Transverse colon (tissue), 4 donors: ENCODE results near the gene BMX. TPM values are rescaled to one million over a fixed set of nuclear protein-coding genes. Genes with fewer than 3 reads are reported as not detected.

ENCODE experiments used
- DNase-seq: peaks from one replicate; pipeline ENCODE4 v3.0.0-alpha.2; 2019
- H3K27ac ChIP-seq, 4 donors: fragments of 200-600 bp; sonication (generic); 2 replicates each; pipeline ENCODE4 v1.5.1; 2016 to 2018; ENCODE audit warnings: inconsistent platforms in 4 of 4
- H3K27me3 ChIP-seq: fragments of 200-600 bp; sonication (generic); 2 replicates; pipeline ENCODE4 v1.5.1; 2017; ENCODE audit warnings: inconsistent platforms
- H3K36me3 ChIP-seq, 4 donors: fragments of 200-600 bp; sonication (generic); 2 replicates each; pipeline ENCODE4 v1.5.1; 2017 to 2019; ENCODE audit warnings: inconsistent platforms in 4 of 4
- H3K4me1 ChIP-seq, 4 donors: fragments of 200-600 bp; sonication (generic); 2 replicates each; pipeline ENCODE4 v1.5.1; 2017 to 2020; ENCODE audit warnings: inconsistent platforms in 4 of 4
- H3K4me3 ChIP-seq, 4 donors: fragments of 200-600 bp; sonication (generic); 1 replicate in 1 of 4; 2 replicates in 3 of 4; pipeline versions ENCODE4 v1.5.1 to v1.6.1; 2017 to 2019; ENCODE audit warnings: inconsistent platforms in 4 of 4
- H3K9me3 ChIP-seq, 2 donors: fragments of 200-600 bp; sonication (generic); 2 replicates each; pipeline ENCODE4 v1.5.1; 2017 to 2019; ENCODE audit warnings: inconsistent platforms in 2 of 2
- CTCF ChIP-seq, 5 experiments: fragments of 200-600 bp in 3 of 5; fragments of 450-650 bp in 2 of 5; sonication (generic) in 3 of 5; IDR thresholded peaks; 1 replicate in 2 of 5; 2 replicates in 3 of 5; pipeline ENCODE4 v1.5.1; 2016 to 2017; ENCODE audit warnings: antibody characterized with exemption in 5 of 5, inconsistent platforms in 3 of 5, mild to moderate bottlenecking in 2 of 5, moderate library complexity in 1 of 5
- EP300 ChIP-seq: sonication (generic); formaldehyde crosslinking; IDR thresholded peaks from one replicate; pipeline ENCODE4 v1.6.1; 2017; ENCODE audit warnings: antibody characterized with exemption, low read depth
- POLR2A ChIP-seq: fragments of 450-650 bp; IDR thresholded peaks from one replicate; pipeline ENCODE4 v1.6.1; 2016; ENCODE audit warnings: antibody characterized with exemption, mild to moderate bottlenecking, moderate library complexity
- POLR2AphosphoS5 ChIP-seq, 3 donors: sonication (generic); formaldehyde crosslinking; IDR thresholded peaks; one replicate each; pipeline ENCODE4 v1.6.1; 2016; ENCODE audit warnings: antibody characterized with exemption in 3 of 3
- WGBS, 2 donors: methylation state at CpG; one replicate each; pipeline ENCODE4 v1.1.5; 2018; ENCODE audit warnings: low coverage in 1 of 2; 5-methylcytosine and 5-hydroxymethylcytosine counted together
- in situ Hi-C, 4 donors: fragments of 200-750 bp; cut with MboI; loops; one replicate each; pipeline versions ENCODE4 v1.15.0 to v1.15.1; 2017; ENCODE audit warnings: low sequenced_read_pairs in 3 of 4, low pct_ligation_motif_present in 1 of 4, low pct_unique_long_range_greater_than_20kb in 1 of 4
- intact Hi-C: fragments of 100-400 bp; cut with DNase I; formaldehyde crosslinking; loops from one replicate; pipeline ENCODE4 v1.15.1; 2023; ENCODE audit warnings: low total_unique reads
- total RNA-seq, 4 donors: library from RNA; depleted of rRNA; stranded (reverse); fragments of >200 nt; gene quantifications; one replicate each; pipeline ENCODE4 v1.1.0, GENCODE V29; 2016

Gene BMX
- total RNA-seq, 4 donors from 2014 or later, result 1.1 to 5.9 (median 3.4) TPM

GRCh38 chrX:15483891-15484290 is 16.7 kb upstream of the BMX start:
- H3K4me3 ChIP-seq, result no peak overlapping the region
- DNase-seq, result no peak
- H3K4me1 ChIP-seq, result no peaks in the 10 kb centered on the region
- TF ChIP-seq EP300 (no peak), CTCF (IDR thresholded peaks at IDR 0.05) (no peak), POLR2A (no peak), POLR2AphosphoS5 (IDR thresholded peaks at IDR 0.05) (no peak)
- intact Hi-C loops, result no loop called here
- H3K9me3 ChIP-seq, result no peaks in the 10 kb centered on the region
- no peaks in the 10 kb centered on the region for H3K27me3 ChIP-seq
- 83 to 100% methylated on average over 1 to 2 of the region's 2 CpGs for WGBS, 2 donors
- H3K27ac ChIP-seq, result no peak overlapping the region
- in situ Hi-C loops, result no loop called here
- H3K36me3 ChIP-seq, result no peaks in the 10 kb centered on the region

DNA sequence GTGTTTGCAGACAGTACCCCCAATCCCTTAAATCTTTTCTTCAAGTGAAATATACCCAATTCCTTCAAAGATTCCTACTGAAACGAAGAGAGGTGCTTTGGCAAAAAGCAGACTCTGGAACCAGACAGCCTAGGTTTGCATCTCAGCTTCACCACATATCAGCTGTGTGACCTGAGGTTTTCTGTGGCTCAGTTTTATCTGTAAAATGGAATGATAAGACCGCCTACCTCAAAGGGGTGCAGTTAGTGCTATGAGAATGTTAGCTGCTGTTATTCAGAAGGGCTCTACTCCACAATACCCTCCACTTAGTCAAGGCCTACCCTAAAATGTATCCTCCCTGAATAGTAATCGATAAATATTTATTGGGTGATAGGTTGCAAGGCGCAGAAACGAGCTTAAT is 8.1 kb upstream of the BMX start:
- Histone ChIP-seq H3K36me3 (no peaks in the 10 kb centered on the region), H3K4me1 (no peaks in the 10 kb centered on the region), H3K27ac (peak overlapping the region in 3 of 4 donors; percentile 71 to 76 (median 71)), H3K9me3 (no peaks in the 10 kb centered on the region), H3K27me3 (no peaks in the 10 kb centered on the region), H3K4me3 (peak overlapping the region in 3 of 4 donors; percentile 36 to 53 (median 47))
- TF ChIP-seq EP300 (no peak), POLR2A (no peak)
- 73% methylated on average over 5 of the region's 5 CpGs; no CpG with 5 or more reads in 1 of the 2 donors for WGBS, 2 donors
- intact Hi-C loops, result no loop called here
- no peak for DNase-seq
- in situ Hi-C loops, result no loop called here

GRCh38 chrX:15493118-15493962 is 7.3 kb upstream of the BMX start, which contains the start of gene PIR:
Gene PIR, minus strand, starts transcription at chrX:15493333. Its CDS starts 2,076 bp downstream, at chrX:15491257.
- no peaks in the 10 kb centered on the region for H3K36me3 ChIP-seq
- H3K4me3 ChIP-seq, result peak within 1 kb of the TSS; percentile 23 to 53 (median 42)
- peak in 2 of 3 donors; percentile 36 to 61 for TF ChIP-seq POLR2AphosphoS5 (IDR thresholded peaks at IDR 0.05)
- peak; percentile 15 for TF ChIP-seq POLR2A
- TF ChIP-seq CTCF (IDR thresholded peaks at IDR 0.05), result peak; percentile 16 to 38 (median 29)
- TF ChIP-seq EP300, result no peak
- no peaks in the 10 kb centered on the region for H3K4me1 ChIP-seq
- DNase-seq, result peak; percentile 91
- intact Hi-C loops, result no loop called here
- H3K27me3 ChIP-seq, result no peaks in the 10 kb centered on the region
- 34% methylated on average over 29 of the region's 47 CpGs; no CpG with 5 or more reads in 1 of the 2 donors for WGBS, 2 donors
- H3K9me3 ChIP-seq, result no peaks in the 10 kb centered on the region
- H3K27ac ChIP-seq, result peak within 1 kb of the TSS; percentile 66 to 76 (median 71)
- in situ Hi-C loops, result no loop called here

- intact Hi-C loops, result no loop called here
- TF ChIP-seq POLR2AphosphoS5 (IDR thresholded peaks at IDR 0.05) (no peak), CTCF (IDR thresholded peaks at IDR 0.05) (no peak), POLR2A (no peak), EP300 (no peak)
- H3K4me1 ChIP-seq, result no peaks in the 10 kb centered on the region
- no peak for DNase-seq
- H3K4me3 ChIP-seq, result no peak overlapping the region
- in situ Hi-C loops, result no loop called here
- no peaks in the 10 kb centered on the region for H3K36me3 ChIP-seq
- H3K9me3 ChIP-seq, result no peaks in the 10 kb centered on the region
- no peak overlapping the region for H3K27ac ChIP-seq
- WGBS, 2 donors, result 74% methylated on average over 4 of the region's 4 CpGs; no CpG with 5 or more reads in 1 of the 2 donors
- H3K27me3 ChIP-seq, result no peaks in the 10 kb centered on the region
These were observed 4.8 kb upstream of the BMX start for GRCh38 chrX:15495801-15496200.
